Activated T-helper 1 cell treated with anti-CD3 and anti-CD28 coated beads, Interleukin-2, amount 50 U/mL, for 16 hours (primary cell): Measurements from ENCODE around the gene KEL.

Experiments
- DNase-seq, 2 donors: peaks; one replicate each; pipeline ENCODE4 v3.0.0-alpha.2; 2020; ENCODE audit warnings: low read depth in 1 of 2, low spot score in 1 of 2

KEL gene

DNA sequence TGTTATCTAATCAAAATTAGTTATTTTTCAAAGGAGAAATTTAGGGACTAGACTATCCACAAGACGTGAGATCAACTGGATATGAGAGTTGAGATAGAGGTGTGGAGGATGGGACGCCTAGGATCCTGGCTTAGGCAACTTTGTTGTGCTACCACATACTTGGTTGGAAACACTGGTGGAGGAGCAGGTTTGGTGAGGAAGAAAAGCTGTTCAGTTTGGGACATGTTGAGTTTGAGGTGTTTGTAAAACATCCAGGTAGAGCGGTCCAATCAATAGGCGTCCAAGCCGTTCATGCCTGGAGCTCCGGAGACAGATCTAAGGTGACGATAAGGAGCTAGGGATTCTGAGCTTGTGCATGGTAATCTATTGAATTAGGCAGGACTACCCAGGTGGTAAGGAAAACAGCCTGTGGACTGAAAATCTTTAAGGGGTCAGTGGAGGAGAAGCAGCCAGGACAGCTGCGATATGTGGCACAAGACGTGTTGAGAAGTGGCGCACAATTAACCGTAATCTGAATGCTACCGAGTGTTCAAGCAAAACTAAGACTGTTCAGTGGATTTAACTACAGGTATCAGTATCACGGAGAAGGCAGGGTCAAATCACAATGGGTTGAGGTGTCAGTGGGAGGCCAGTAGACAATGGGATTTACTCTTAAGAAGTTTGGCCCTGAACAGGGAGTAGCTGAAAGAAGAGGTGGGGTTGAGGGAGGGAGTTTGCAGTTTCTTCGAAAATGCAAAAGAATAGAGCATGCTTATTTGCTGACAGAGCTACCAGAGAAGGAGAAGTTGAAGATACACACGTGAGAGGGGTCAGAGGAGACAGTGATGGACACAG is 60.5 kb downstream of the KEL start:
- DNase-seq: no peak

DNA sequence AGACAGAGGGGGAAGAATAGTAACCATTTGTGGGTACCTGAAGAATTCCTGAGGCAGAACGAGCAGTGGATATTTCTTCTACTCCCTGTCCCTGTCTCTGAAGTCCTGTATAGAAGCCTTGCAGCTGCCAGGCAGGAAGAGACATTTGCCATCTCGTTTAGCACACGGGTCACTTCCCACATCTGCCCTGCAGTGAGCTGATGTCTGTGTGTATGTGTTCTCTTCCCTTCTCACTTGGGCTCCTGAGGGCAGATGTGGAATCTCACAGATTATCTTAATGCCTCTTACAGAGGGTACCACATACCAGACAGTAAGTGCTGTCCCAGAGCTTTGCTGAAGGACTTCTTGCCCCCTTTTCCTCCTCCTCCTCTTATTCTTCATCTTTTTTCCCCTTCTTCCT is 62.5 kb downstream of the KEL start:
- DNase-seq: no peak

DNA sequence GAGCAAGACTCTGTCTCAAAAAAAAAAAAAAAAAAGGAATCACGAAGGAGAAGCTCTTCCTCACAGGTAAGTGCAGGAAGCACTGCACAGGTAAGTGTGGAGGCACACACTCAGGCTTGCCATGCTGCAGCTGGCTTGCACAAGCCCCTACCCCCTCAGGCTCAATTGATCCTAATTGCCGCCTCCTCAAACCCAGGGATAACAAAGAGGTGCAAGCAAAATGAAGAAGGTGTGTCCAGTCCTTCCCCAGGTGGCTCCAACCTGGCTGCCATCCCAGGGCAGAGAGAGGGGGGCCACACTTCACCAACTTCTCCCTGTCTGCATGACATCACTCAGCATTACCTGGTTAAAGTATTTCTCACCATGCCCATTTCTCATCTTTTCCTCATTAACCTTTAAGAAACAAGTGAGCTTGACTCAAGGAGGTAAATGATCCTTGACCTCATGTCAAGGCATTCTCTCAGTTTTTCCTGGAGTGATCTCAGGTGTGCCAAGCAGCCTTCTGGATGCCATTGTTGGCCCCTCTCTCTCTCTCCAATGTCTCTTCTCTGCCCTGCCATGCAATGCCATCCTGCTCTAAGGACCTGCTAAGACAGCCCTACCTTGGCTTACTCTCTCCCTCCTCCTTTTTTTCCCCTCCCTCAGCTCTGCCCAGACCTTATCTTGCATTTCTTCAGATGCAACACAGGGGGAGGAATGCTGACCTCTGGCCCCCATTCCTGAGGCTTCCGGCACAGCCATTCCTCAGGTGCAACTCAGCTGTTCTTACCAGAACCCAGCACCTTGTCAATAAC is 63.6 kb downstream of the KEL start:
- no peak for DNase-seq

DNA sequence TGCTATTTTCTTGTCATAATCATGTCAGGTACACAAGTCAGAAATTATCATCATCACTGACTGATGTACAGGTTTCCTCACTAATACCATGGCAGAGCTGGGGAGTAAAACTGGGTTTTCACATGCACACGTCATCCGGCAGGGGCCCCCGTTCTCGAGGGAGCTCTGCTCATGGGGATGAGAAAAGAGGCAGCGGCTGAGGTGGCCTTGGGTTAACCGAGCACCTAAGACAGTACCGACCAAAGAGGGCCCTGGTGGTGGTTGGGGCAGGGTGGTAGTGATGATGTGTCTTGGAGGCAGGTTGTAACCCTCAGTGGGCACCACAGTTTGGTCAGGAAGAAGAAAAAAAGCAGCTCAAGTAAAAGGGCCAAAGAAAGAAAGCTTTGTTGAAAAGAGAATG is 64.5 kb downstream of the KEL start:
- DNase-seq: no peak

DNA sequence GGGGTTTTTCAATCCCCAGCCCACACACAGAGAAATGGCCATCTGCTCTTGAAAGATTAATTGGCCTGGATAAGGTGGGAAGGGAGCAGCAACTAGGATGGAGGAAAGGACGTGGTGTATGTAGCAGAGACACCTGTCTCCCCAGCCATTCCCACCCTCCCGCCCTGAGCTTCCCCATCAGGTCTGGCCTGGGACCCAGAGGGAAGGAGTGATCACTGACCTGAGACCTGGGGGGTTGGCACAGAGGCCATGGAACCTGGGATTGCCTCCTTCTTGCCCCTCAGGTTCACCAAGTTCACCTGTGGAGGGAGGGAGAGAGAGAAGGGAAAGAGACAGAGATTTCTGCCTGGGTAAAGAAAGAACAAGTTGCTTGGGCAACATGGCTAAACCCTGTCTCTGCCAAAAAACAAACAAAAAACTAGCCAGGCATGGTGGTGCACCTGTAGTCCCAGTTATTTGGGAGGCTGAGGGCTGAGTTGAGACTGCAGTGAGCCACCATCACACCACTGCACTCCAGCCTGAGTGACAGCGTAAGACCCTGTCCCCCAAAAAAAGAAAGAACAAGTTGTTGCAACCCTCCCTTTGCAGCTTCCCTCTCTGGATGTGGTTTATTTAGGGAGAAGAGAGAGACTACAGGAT is 65.3 kb downstream of the KEL start:
- DNase-seq: no peak

DNA sequence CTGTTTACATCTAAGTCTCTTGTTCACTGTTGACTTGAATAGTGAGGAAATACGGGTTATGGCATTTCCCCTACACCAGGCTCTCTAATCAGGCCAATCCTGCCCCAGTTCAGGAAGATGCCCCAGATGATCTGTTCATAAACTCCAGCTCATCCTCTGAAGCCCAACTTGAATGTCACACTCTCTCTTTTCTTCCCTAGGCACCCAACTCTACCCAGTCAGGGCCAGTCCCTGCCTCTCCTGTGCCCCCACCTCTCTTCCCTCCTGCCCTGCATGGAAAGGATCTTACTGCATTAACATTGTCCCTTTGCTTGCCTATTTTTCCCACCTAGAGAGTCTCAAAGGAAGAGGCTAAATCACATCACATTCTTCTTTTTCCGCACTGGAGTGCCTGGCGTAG is 66.0 kb downstream of the KEL start:
- no peak for DNase-seq

DNA sequence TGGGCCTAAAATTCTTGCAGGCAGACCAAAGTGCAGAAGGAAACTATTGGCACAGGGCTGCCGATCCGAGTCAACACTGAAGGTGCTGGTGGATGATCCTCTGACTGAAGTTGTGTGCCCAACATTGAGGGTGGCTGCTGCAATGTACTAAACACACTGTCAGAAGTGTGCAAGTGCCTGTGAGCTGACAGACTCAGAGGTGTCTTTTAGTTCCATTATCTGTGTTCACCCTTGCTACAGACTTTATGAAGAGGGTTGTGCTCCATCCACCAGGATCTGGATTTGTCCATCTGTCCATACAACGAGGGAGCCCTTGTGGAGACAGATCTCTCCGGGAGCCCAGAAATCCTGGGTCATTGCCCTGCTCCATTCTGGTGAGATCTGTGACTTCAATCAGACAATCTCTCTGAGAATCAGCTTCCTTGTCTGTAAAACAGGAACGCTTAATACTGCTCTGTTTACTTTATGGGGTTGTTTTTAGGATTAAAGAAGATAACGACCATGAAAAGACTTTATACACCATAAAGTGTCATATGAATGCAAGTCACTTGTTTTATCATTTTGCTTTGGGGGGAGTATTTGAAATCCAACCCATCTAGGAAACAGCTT is 67.1 kb downstream of the KEL start:
- DNase-seq: no peak

DNA sequence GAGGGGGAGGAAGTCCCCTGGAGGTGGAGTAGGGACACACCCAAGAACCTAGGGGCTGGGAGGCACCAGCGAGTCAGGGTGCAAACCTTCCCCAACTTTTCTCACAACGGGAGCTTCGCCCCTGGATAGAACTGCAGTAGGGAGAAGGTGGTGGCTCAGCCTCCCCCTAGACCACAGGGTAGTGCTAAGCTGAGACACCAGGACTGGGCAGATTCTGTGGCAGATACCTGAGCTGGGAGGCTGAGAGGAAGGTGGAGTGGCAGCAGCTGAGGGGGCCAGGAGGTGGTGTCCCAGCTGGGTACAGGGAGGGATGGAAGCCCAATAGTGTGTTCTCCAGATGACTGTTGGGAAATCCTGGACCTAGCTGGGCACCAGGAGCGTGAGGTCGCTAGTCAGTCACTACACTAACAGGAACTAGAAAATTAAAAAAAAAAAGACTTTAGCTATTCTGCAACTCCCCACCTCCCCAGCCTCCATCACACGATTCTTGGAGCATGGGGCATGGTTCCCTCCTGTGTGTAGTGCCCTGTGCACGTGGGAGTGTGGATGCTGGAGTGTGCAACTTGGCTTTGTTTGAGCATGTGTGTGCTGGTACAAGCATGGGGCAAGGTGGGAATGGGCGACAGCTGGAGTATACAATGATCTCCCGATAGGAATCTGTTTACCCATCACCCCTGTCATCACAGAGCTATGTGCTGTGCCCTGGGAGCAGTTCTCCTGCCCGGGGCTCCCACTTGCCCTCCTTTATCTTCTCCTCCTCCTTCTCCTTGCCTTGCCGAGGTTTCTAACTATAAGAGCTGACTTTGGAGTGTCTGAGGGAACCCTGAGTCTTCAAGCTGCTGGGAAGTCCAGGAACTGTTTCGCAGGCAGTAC is 67.8 kb downstream of the KEL start:
- DNase-seq: no peak

DNA sequence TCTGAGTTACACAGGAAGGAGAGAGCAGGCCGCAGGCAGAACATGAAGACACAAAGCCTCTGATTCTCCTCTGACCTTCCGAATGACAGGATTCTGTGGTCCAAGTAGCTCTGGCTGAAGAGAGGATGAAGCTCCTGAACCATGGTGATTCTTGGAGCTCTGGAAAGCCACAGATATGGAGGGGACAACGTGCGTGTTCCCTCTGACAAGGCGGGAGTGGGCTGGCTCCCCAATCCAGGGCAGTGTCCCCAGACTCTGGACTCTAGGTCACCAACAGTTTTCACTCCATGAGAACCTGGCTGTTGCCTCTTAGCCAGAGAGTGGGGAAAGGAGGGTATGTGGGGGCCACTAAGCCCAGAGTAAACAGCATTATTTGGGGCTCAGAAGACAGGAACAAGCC is 69.2 kb downstream of the KEL start:
- DNase-seq: no peak

DNA sequence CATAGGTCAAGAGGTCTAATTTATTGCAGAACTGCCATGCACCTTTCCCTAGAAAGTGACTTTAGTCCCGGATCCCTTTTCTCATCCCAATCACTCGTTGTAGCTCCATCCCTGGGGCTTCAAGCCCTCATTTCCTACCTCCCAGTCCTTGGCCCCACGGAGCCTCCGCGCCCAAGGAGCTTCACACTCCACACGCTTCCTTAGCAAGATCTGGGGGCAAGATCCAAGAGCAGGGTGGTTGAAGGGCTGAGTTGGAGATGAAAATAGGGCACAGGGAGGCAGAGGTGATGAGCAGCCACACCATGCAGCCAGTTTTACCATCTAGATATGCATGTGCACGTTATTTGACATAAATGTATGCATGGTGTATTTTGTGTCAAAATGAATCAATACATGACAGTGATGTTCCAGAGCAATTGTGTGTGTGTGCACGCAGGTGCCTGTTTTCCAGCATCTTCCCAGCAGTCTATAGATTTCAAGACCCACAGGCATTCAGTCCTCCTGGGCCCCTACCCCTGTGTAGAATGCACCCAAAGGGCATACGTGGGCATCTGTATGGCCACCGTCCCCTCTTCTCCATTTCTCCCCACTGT is 70.6 kb downstream of the KEL start:
- DNase-seq: no peak
